Activated T-cell treated with anti-CD3 and anti-CD28 coated beads, Interleukin-2, amount 50 U/mL, for 72 hours (primary cell): ENCODE results near the gene DMGDH. TPM values are rescaled to one million over a fixed set of nuclear protein-coding genes. Genes with fewer than 3 reads are reported as not detected.

ENCODE experiments used
- total RNA-seq, 2 donors: library from RNA; stranded (reverse); gene quantifications; one replicate each; pipeline ENCODE4 v1.2.3, GENCODE V29; 2022

Gene DMGDH
- total RNA-seq, 2 donors from 2014 or later = 19.2 to 21.4 TPM

Other genes with a start within 250 kb of the DMGDH start
- 10 to 100 TPM; 12.4 to 15.3 TPM for gene ARSB, start 84.4 kb downstream of the DMGDH start, total RNA-seq
- gene BHMT2, start 93 bp upstream of the DMGDH start, total RNA-seq = not detected
- not detected for gene BHMT, start 42.1 kb upstream of the DMGDH start, total RNA-seq
- 10 to 100 TPM; 39.7 to 56.2 TPM for gene JMY, start 166.5 kb upstream of the DMGDH start, total RNA-seq